Muscle of back (tissue), 13 donors: Measurements from ENCODE around the gene MAP7D3. TPM values are rescaled to one million over a fixed set of nuclear protein-coding genes. Genes with fewer than 3 reads are reported as not detected.
"Not testable (repeated sequence)": the region's sequence is repeated elsewhere in the genome, so short reads cannot be mapped to it uniquely, and the experiment has no call there.

Experiments used
- DNase-seq, 3 donors: peaks; one replicate each; pipeline versions ENCODE4 v3.0.0 to v3.0.0-alpha.2; 2013
- long read RNA-seq, 9 donors: transcript quantifications; one replicate each; lab custom pipeline, GENCODE V29; 2026
- polyA plus RNA-seq, 10 donors: library from polyadenylated mRNA; unstranded; fragments of 120-200 nt; gene quantifications; one replicate each; pipeline ENCODE4 v1.2.1, GENCODE V29; 2013; ENCODE audit not compliant: insufficient read length in 10 of 10

Gene MAP7D3
- polyA plus RNA-seq = 10 to 100 TPM; 13.4 to 22.0 (median 17.4) TPM
- long read RNA-seq, donor 1 = 0 reads
- long read RNA-seq, donor 2 = 0 reads
- long read RNA-seq, donor 3 = 0 reads
- long read RNA-seq, donor 4 = 0 reads
- long read RNA-seq, donor 5 = 0 reads
- long read RNA-seq, donor 6, partial matches to known transcripts = 5 of 5 reads
- long read RNA-seq, donor 6, other reads (novel, unspliced or antisense) = 0 of 5 reads
- long read RNA-seq, donor 7, full-length matches to known transcripts = 1 of 8 reads
- long read RNA-seq, donor 7, partial matches to known transcripts = 7 of 8 reads
- long read RNA-seq, donor 7, other reads (novel, unspliced or antisense) = 0 of 8 reads
- long read RNA-seq, donor 8, partial matches to known transcripts = 5 of 5 reads
- long read RNA-seq, donor 8, other reads (novel, unspliced or antisense) = 0 of 5 reads
- long read RNA-seq, donor 9 = 0 reads

GRCh38 chrX:136251041-136251991 is at the start of gene MAP7D3:
MAP7D3 (minus strand) TSS chrX:136251400; CDS start chrX:136251358, 42 bp downstream.
- DNase-seq = peak in 2 of 3 donors; percentile 67 to 80

- DNase-seq = not testable (repeated sequence)
These were observed 49.5 kb upstream of the MAP7D3 start, which contains the start of gene ADGRG4 for GRCh38 chrX:136300721-136301120. ADGRG4 (plus strand) TSS chrX:136300963; CDS start chrX:136308778, 7,815 bp downstream.

GRCh38 chrX:136295380-136295779 is 44.2 kb upstream of the MAP7D3 start:
- no peak for DNase-seq

- no peak for DNase-seq
These were observed 41.5 kb upstream of the MAP7D3 start for GRCh38 chrX:136292656-136293055.

GRCh38 chrX:136291824-136292223 is 40.6 kb upstream of the MAP7D3 start:
- no peak for DNase-seq

GRCh38 chrX:136286375-136286774 is 35.2 kb upstream of the MAP7D3 start:
- not testable (repeated sequence) for DNase-seq

GRCh38 chrX:136275553-136275952 is 24.4 kb upstream of the MAP7D3 start:
- no peak for DNase-seq

GRCh38 chrX:136273986-136274385 is 22.8 kb upstream of the MAP7D3 start:
- DNase-seq = no peak

- DNase-seq = no peak
These were observed 21.1 kb upstream of the MAP7D3 start for GRCh38 chrX:136272325-136272724.

GRCh38 chrX:136271300-136271699 is 20.1 kb upstream of the MAP7D3 start:
- no peak for DNase-seq

- no peak for DNase-seq
These were observed 18.7 kb upstream of the MAP7D3 start for GRCh38 chrX:136269921-136270320.

GRCh38 chrX:136268051-136269048 is 17.1 kb upstream of the MAP7D3 start:
- DNase-seq = peak in 2 of 3 donors; percentile 56 to 65

GRCh38 chrX:136266828-136267227 is 15.6 kb upstream of the MAP7D3 start:
- DNase-seq = no peak

GRCh38 chrX:136262812-136263315 is 11.7 kb upstream of the MAP7D3 start:
- no peak for DNase-seq

GRCh38 chrX:136262243-136262642 is 11.0 kb upstream of the MAP7D3 start:
- DNase-seq = no peak

- DNase-seq = no peak
These were observed 10.1 kb upstream of the MAP7D3 start for GRCh38 chrX:136261321-136261720.

- peak in 2 of 3 donors; percentile 40 to 88 for DNase-seq
These were observed 9.6 kb upstream of the MAP7D3 start for GRCh38 chrX:136260776-136261175.

GRCh38 chrX:136259543-136259942 is 8.3 kb upstream of the MAP7D3 start:
- DNase-seq = peak; percentile 55 to 76 (median 67)

GRCh38 chrX:136258951-136259350 is 7.8 kb upstream of the MAP7D3 start:
- DNase-seq = no peak

GRCh38 chrX:136256026-136256425 is 4.8 kb upstream of the MAP7D3 start:
- peak in 1 of 3 donors; percentile 65 for DNase-seq

- DNase-seq = peak in 1 of 3 donors; percentile 59
These were observed 4.3 kb upstream of the MAP7D3 start for GRCh38 chrX:136255541-136255940.
